Amniotic epithelial cell (primary cell): ENCODE measurements around the gene GPX5.
A peak's percentile ranks its signal among the peaks of the same experiment; 100 is the strongest.

ENCODE experiments used
- DNase-seq: peaks from one replicate; pipeline ENCODE4 v3.0.0-alpha.2; 2010; ENCODE audit warnings: low read depth

GPX5 gene

DNA sequence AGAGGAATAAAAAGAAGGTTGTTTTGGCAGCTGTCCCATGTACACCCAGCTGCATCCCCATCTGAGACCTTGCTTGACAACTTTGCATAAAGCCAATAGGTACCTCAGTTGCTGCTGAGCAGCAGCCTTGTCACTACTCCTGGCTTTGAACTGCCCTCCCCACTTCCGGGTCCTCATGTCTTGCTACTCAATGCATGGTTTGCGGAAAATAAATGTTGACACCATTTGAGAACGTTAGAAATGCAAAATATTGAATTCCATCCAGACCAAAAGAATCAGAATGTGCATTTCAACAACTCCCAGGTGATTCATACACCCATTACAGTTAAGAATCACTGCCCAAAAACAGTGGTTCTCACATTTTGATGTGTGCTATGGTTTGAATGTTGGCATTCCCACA, 32.9 kb downstream of the GPX5 start:
- DNase-seq = no peak

DNA sequence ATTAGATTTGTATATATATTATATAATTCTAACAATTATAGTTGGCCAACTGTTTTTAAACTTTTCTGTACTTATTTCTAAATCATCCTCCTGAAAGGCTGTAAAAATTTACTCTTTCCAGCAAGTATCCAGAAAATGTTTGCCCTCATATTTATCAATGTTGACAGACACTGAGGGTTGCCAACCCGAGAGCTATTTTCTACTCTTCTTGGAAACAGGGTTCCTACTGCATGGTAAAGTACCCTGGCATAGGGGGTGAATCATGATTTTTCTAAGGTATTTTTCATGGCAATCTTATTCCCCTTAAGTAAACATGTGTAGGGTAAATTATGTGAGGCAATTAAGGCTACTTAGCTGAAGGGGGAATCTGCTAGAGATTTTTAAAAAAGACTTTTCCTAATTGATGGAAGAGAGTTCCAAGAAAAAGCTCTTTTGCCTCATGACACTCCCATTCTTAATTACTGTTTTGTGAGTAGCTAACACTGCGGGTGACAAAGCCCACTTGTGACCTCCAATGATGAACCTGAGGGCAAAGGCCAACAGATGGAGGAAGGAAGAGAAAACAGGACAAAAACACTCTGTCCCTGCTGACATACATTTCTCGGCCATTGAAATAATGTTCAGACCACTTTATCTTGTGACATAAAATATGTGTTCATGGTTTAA, 37.9 kb downstream of the GPX5 start:
- no peak for DNase-seq

DNA sequence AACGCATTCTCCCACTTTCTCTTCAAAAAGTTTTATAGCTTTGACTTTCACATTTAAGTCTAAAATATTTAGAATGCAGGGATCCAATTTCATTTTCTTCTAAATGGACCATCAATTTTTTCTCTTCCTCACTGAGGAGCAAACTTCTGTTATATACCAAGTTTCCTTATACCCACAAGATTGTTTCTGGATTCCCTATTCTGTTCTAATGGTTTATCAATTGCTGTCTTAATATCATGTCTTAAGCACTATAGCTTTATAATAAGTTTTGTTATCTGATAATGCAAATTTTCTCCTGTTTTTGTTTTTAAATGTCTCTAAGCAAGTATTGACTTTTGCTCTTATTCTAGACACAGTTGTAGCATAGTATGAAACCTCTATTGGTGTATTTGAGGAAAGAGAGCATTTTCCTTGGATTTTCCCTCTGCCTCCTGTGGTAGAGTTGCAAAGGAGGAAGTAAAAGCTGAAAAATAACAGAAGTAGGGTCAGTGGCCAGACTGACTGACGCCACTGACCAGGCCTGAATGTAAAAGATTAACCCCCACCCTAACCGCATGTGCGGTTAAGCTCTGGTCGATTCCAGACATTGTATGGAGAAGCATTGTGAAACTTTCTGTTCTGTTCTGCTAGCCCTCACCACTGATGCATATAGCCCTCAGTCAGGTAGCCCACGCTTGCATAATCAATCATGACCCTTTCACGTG, 40.3 kb downstream of the GPX5 start:
- DNase-seq = peak; percentile 28

DNA sequence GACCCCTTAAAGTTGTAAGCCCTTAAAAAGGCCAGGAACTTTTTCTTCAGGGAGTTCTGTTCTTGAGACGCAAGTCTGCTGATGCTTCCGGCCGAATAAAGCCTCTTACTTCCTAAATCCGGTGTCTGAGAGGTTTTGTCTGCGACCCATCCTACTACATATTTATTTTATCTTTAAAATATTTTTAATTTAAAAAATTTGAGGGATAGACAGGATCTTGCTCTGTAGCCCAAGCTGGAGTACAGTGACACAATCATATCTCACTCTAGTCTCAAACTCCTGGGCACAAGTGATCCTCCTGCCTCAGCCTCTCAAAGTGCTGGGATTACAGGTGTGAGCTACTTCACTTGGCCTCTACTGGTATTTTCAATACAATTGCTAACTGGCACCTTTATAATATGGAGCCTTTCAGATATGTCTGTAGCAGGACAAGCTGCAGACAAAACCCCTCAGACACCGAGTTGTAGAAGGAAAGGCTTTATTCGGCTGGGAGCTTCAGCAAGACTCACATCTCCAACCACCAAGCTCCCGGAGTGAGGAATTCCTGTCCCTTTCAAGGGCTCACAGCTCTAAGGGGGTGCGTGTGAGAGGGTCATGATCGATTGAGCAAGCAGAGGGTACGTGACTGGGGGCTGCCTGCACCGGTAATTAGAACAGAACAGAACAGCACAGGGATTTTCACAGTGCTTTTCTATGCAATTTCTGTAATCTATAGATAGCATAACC, 41.0 kb downstream of the GPX5 start:
- no peak for DNase-seq

DNA sequence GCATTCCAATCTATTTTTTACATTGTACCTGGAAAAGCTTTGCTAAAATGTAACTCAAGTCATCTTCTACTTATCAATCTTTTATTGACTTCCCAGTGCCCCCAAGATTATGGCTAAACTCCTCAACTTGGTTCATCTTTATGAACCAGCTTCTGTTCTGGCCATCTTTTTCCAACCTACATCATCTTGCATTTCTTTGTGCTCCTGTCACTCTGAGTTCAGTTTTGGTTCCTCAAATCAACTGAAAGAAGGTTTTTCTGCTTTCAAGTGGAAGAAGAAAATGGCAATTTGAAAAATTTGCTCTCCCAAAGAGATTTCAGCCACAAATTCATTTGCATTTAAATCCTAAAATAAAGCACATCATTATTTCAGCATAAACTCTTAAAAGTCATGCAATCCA, 41.8 kb downstream of the GPX5 start:
- no peak for DNase-seq

DNA sequence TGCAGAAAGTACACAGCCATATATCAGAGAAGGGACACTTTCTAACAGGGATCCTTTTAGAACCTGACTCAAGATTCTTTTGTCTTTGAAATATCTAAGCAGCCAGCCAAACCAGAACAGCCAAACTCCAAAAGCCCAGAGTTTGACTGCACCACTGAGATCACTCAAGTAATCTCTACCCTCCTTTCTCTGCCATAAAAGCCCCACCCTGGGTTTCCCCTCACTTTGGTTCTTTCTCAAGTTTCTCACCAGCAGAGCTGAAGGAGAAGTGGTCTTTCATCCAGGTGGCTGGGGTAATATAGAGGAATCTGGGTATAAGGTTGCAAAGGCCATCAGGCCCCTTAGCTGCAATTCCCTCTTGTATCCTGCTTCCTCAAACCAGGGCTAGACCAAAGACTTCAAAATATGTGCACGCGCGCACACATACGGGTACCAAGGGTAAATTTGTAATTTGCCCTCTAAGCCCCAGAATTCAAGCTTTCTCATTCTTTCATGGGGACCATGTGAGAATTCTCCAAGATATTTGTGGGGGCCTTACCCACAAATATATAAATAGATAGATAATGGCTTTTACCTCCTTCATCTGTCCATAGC, 42.9 kb downstream of the GPX5 start:
- no peak for DNase-seq

DNA sequence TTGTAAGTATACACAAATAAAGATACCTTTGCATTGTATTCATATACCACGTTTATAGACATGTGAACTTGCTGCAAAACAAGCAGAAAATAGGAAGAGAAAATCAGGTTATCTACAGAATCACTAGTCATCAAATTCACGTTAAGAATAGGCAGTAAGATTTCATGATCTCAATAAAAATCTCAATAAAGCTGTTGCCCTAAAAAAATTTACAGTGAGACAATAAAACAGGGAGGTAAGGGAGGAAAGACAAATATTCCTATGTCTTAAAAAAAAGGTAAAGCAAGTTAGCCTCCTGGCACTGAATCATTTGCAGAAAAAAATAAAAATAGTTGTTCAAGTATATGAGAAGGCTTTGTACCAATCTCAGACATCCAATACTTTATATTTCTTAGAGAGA, 44.1 kb downstream of the GPX5 start:
- DNase-seq = no peak

DNA sequence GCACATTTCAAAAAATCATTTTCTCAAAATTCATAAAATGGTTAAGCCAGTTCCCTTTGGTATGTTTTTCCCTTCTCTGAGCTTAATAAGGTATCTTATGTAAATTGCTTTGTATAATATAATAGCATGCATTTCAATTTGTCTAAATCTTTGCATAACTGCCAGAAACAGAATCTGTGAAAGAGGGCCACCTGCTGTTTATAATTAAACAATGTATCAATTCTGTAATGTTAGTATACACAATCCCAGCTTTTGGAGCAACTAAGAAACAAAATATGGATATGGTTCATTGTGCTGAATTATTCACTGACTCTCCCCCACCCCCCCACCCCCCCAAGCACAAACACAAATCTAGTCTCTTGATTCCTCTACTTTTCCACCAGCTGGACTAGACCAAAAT, 54.8 kb downstream of the GPX5 start:
- DNase-seq = peak; percentile 11

DNA sequence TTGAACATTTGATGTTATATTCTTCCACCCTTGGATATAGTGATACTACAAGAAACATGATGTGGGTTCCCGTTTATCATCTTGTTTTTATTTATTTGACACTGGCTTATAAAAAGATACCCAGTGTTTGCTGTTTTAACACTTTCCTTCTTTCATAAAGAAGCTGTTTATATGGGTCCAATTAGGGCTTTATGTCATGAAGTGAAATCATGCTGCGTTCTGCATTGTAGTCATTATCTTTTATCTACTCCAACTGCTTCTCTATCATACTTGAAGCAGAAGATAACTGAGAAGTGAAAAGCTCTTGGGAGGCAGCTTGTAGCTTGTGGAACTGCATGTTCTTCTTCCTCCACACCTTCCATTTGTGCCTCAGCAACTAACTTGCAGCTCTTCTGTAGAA, 57.8 kb downstream of the GPX5 start:
- DNase-seq = no peak
